Measurements from ENCODE around the gene ZSCAN21. TPM values are rescaled to one million over a fixed set of nuclear protein-coding genes. Genes with fewer than 3 reads are reported as not detected.

The ZSCAN21 gene
- total and polyA plus RNA-seq, 4 donors, result 4.7 to 13.1 (median 7.1) TPM

- Histone ChIP-seq H3K9ac (ENCODE audit: insufficient read depth in 1 of 2, low read length in 2 of 2) (no peak overlapping the region), H3K9me3 (ENCODE audit: control insufficient read depth in 4 of 4, insufficient read depth in 3 of 4, low read length in 3 of 4) (no peaks in the 10 kb centered on the region), H3K27ac (ENCODE audit: low read depth in 1 of 2, low read length in 1 of 2) (peak overlapping the region in 1 of 2 donors; percentile 51), H3K4me1 (ENCODE audit: control insufficient read depth in 5 of 5, insufficient read depth in 5 of 5, low read length in 5 of 5) (peaks cover 0 to 28% (median 5%) of the 10 kb centered on the region in 5 donors), H3K4me3 (no peak overlapping the region), H3K36me3 (ENCODE audit: control insufficient read depth in 4 of 4, insufficient read depth in 4 of 4, low read length in 4 of 4) (peaks cover 23 to 41% (median 29%) of the 10 kb centered on the region in 4 donors), H3K27me3 (ENCODE audit: control insufficient read depth in 3 of 3, insufficient read depth in 3 of 3, low read length in 2 of 3) (no peaks in the 10 kb centered on the region)
- ATAC-seq (ENCODE audit: insufficient read depth, low FRiP score) (no peak), DNase-seq (no peak)
- TF ChIP-seq, protein P1, sequence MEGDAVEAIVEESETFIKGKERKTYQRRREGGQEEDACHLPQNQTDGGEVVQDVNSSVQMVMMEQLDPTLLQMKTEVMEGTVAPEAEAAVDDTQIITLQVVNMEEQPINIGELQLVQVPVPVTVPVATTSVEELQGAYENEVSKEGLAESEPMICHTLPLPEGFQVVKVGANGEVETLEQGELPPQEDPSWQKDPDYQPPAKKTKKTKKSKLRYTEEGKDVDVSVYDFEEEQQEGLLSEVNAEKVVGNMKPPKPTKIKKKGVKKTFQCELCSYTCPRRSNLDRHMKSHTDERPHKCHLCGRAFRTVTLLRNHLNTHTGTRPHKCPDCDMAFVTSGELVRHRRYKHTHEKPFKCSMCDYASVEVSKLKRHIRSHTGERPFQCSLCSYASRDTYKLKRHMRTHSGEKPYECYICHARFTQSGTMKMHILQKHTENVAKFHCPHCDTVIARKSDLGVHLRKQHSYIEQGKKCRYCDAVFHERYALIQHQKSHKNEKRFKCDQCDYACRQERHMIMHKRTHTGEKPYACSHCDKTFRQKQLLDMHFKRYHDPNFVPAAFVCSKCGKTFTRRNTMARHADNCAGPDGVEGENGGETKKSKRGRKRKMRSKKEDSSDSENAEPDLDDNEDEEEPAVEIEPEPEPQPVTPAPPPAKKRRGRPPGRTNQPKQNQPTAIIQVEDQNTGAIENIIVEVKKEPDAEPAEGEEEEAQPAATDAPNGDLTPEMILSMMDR (IDR thresholded peaks at IDR 0.05; ENCODE audit: control extremely low read depth, extremely low read depth), result no peak
- 75 to 90% methylated on average over 6 of the region's 6 CpGs for WGBS, 2 donors
Observed at GRCh38 chr7:100035876-100036275, 13.7 kb upstream of the ZSCAN21 start.

- Histone ChIP-seq H3K27me3 (ENCODE audit: control insufficient read depth in 3 of 3, insufficient read depth in 3 of 3, low read length in 2 of 3) (no peaks in the 10 kb centered on the region), H3K4me3 (no peak overlapping the region), H3K9me3 (ENCODE audit: control insufficient read depth in 4 of 4, insufficient read depth in 3 of 4, low read length in 3 of 4) (no peaks in the 10 kb centered on the region), H3K4me1 (ENCODE audit: control insufficient read depth in 5 of 5, insufficient read depth in 5 of 5, low read length in 5 of 5) (peaks cover 0 to 28% (median 5%) of the 10 kb centered on the region in 5 donors), H3K36me3 (ENCODE audit: control insufficient read depth in 4 of 4, insufficient read depth in 4 of 4, low read length in 4 of 4) (peaks cover 15 to 31% (median 27%) of the 10 kb centered on the region in 4 donors), H3K27ac (ENCODE audit: low read depth in 1 of 2, low read length in 1 of 2) (no peak overlapping the region), H3K9ac (ENCODE audit: insufficient read depth in 1 of 2, low read length in 2 of 2) (no peak overlapping the region)
- DNase-seq, result no peak
- no peak for ATAC-seq (ENCODE audit: insufficient read depth, low FRiP score)
- WGBS, 2 donors, result 88 to 89% methylated on average over 7 of the region's 7 CpGs
- TF ChIP-seq, protein P1 (IDR thresholded peaks at IDR 0.05; ENCODE audit: control extremely low read depth, extremely low read depth), result no peak
Observed at GRCh38 chr7:100038326-100038725, 11.2 kb upstream of the ZSCAN21 start.

GRCh38 chr7:100040575-100040974 lies 9.0 kb upstream of the ZSCAN21 start:
- H3K9ac ChIP-seq (ENCODE audit: insufficient read depth in 1 of 2, low read length in 2 of 2), result no peak overlapping the region
- WGBS, 2 donors, result 33 to 72% methylated on average over 7 of the region's 7 CpGs

More at GRCh38 chr7:100040575-100040974, 9.0 kb upstream of the ZSCAN21 start:
- Histone ChIP-seq H3K36me3 (ENCODE audit: control insufficient read depth in 4 of 4, insufficient read depth in 4 of 4, low read length in 4 of 4) (peaks cover 2 to 10% (median 8%) of the 10 kb centered on the region in 4 donors), H3K4me1 (ENCODE audit: control insufficient read depth in 5 of 5, insufficient read depth in 5 of 5, low read length in 5 of 5) (peaks cover 0 to 28% (median 5%) of the 10 kb centered on the region in 5 donors), H3K27ac (ENCODE audit: low read depth in 1 of 2, low read length in 1 of 2) (no peak overlapping the region), H3K27me3 (ENCODE audit: control insufficient read depth in 3 of 3, insufficient read depth in 3 of 3, low read length in 2 of 3) (no peaks in the 10 kb centered on the region), H3K9me3 (ENCODE audit: control insufficient read depth in 4 of 4, insufficient read depth in 3 of 4, low read length in 3 of 4) (no peaks in the 10 kb centered on the region), H3K4me3 (no peak overlapping the region)
- ATAC-seq (ENCODE audit: insufficient read depth, low FRiP score) (no peak), DNase-seq (no peak)
- TF ChIP-seq, protein P1 (IDR thresholded peaks at IDR 0.05; ENCODE audit: control extremely low read depth, extremely low read depth), result no peak

Measured in lung (tissue), 12 donors.